ENCODE data around the gene SOX18. TPM values are rescaled to one million over a fixed set of nuclear protein-coding genes. Genes with fewer than 3 reads are reported as not detected.

SOX18 gene
- total and polyA plus RNA-seq, 2 of the 13 experiments (the other 11 are each of a cell fraction or from before 2014, with no cell fraction given): 1.6 to 1.9 TPM

- peak; percentile 75; the same call in 1 of the 2 replicates for TF ChIP-seq ZBTB46 (CRISPR knock-in tag; IDR thresholded peaks at IDR 0.05; ENCODE audit: borderline replicate concordance)
- peak; percentile 98 for TF ChIP-seq ZNF44 (CRISPR knock-in tag; IDR thresholded peaks at IDR 0.05)
- no peak for TF ChIP-seq IRF1 (CRISPR knock-in tag; IDR thresholded peaks at IDR 0.05; ENCODE audit: low read depth)
- TF ChIP-seq ZNF496 (CRISPR knock-in tag; IDR thresholded peaks at IDR 0.05; ENCODE audit: insufficient replicate concordance): no peak
- TF ChIP-seq CEBPG (CRISPR knock-in tag; IDR thresholded peaks at IDR 0.05): peak; percentile 41
- TF ChIP-seq XBP1 (CRISPR knock-in tag; IDR thresholded peaks at IDR 0.05): 0 out of 2 replicates have a peak, but pooled peaks have one; percentile 6
- TF ChIP-seq SMYD3 (CRISPR knock-in tag; IDR thresholded peaks at IDR 0.05): no peak
- TF ChIP-seq ZNF30 (CRISPR knock-in tag; IDR thresholded peaks at IDR 0.05): no peak
- TF ChIP-seq RFX3 (CRISPR knock-in tag; IDR thresholded peaks at IDR 0.05): 0 out of 2 replicates have a peak, but pooled peaks have one; percentile 31
- no peak; the same call in none of the 2 replicates for TF ChIP-seq ZNF383 (CRISPR knock-in tag; IDR thresholded peaks at IDR 0.05; ENCODE audit: borderline replicate concordance)
- 0 out of 2 replicates have a peak, but pooled peaks have one; percentile 85 for TF ChIP-seq MZF1 (CRISPR knock-in tag; IDR thresholded peaks at IDR 0.05; ENCODE audit: borderline replicate concordance)
- TF ChIP-seq RARA (CRISPR knock-in tag; IDR thresholded peaks at IDR 0.05): peak; percentile 57
- TF ChIP-seq ATAD3A (CRISPR knock-in tag; IDR thresholded peaks at IDR 0.05): peak; percentile 88; the same call in 1 of the 2 replicates
- peak; percentile 80 for TF ChIP-seq THRA (CRISPR knock-in tag; IDR thresholded peaks at IDR 0.05; ENCODE audit: borderline replicate concordance)
- peak; percentile 88; the same call in 1 of the 2 replicates for TF ChIP-seq HOXA5 (CRISPR knock-in tag; IDR thresholded peaks at IDR 0.05)
- TF ChIP-seq MXD4 (CRISPR knock-in tag; IDR thresholded peaks at IDR 0.05): no peak; the same call in 1 of the 2 replicates
- TF ChIP-seq U2AF1 (optimal IDR thresholded peaks at IDR 0.05; ENCODE audit: low read depth, low read length): no peak
- TF ChIP-seq ZFY (CRISPR knock-in tag; IDR thresholded peaks at IDR 0.05): peak; percentile 99
- no peak for TF ChIP-seq MAFG (CRISPR knock-in tag; IDR thresholded peaks at IDR 0.05)
- TF ChIP-seq ZNF891 (CRISPR knock-in tag; IDR thresholded peaks at IDR 0.05): peak; percentile 96; the same call in 1 of the 2 replicates
- peak; percentile 76 for TF ChIP-seq REPIN1 (CRISPR knock-in tag; IDR thresholded peaks at IDR 0.05; ENCODE audit: borderline replicate concordance, low read depth)
- TF ChIP-seq ATM (IDR thresholded peaks at IDR 0.05; ENCODE audit: borderline replicate concordance): no peak
- peak; percentile 16; the same call in 1 of the 2 replicates for TF ChIP-seq ZSCAN20 (CRISPR knock-in tag; IDR thresholded peaks at IDR 0.05; ENCODE audit: borderline replicate concordance)
- TF ChIP-seq ZNF274 (CRISPR knock-in tag; IDR thresholded peaks at IDR 0.05): peak; percentile 98
- no peak; the same call in 1 of the 2 replicates for TF ChIP-seq NFE2 (CRISPR knock-in tag; IDR thresholded peaks at IDR 0.05)
- no peak for TF ChIP-seq GRHL1 (CRISPR knock-in tag; conservative IDR thresholded peaks at IDR 0.05)
These were observed 13.4 kb upstream of the SOX18 start, which contains the start of gene TCEA2 (continued) for GRCh38 chr20:64062596-64063388.

Measured in HepG2 (cell line).